BJ (cell line): ENCODE measurements around the gene ST7. TPM values are rescaled to one million over a fixed set of nuclear protein-coding genes. Genes with fewer than 3 reads are reported as not detected.
A peak's percentile ranks its signal among the peaks of the same experiment; 100 is the strongest.

Source experiments
- CTCF ChIA-PET: fragments of 350-600 bp; formaldehyde crosslinking; extraction: SDS; loops from one replicate; lab custom pipeline; 2021; ENCODE audit warnings: antibody characterized with exemption, inconsistent platforms; lab: Yijun Ruan, JAX
- POLR2A ChIA-PET: fragments of 300-600 bp; sonication (Branson Sonifier 250); formaldehyde crosslinking; extraction: SDS; loops from one replicate; lab custom pipeline; 2021; ENCODE audit warnings: antibody characterized with exemption; lab: Charles Lee
- DNase-seq: peaks from one replicate; pipeline ENCODE4 v3.0.0-alpha.2; 2011; ENCODE audit warnings: low read depth
- H3K27me3 ChIP-seq: 2 replicates; pipeline ENCODE4 v1.6.0; 2011; ENCODE audit warnings: low read length; ENCODE audit not compliant: control insufficient read depth, insufficient read depth
- H3K36me3 ChIP-seq: 2 replicates; pipeline ENCODE4 v1.5.1; 2011; ENCODE audit warnings: low read length; ENCODE audit not compliant: control insufficient read depth, insufficient read depth
- H3K4me3 ChIP-seq: 2 replicates; pipeline ENCODE4 v1.5.1; 2011; ENCODE audit warnings: low read depth, mild to moderate bottlenecking, control low read depth, low read length
- polyA plus RNA-seq: library from polyadenylated mRNA; depleted of rRNA; stranded (reverse); fragments of >200 nt; gene quantifications from 2 replicates; pipeline ENCODE4 v1.2.3, GENCODE V29; 2011
- TF ChIP-seq, protein P1 (sequence below): IDR thresholded peaks from 2 replicates; pipeline ENCODE4 v1.5.1; 2011; ENCODE audit warnings: low read depth, mild to moderate bottlenecking, control low read depth, inconsistent platforms, low read length, moderate library complexity; ENCODE audit not compliant: insufficient read depth

ST7 gene
- polyA plus RNA-seq, 1 experiment: 16.0 TPM

DNA sequence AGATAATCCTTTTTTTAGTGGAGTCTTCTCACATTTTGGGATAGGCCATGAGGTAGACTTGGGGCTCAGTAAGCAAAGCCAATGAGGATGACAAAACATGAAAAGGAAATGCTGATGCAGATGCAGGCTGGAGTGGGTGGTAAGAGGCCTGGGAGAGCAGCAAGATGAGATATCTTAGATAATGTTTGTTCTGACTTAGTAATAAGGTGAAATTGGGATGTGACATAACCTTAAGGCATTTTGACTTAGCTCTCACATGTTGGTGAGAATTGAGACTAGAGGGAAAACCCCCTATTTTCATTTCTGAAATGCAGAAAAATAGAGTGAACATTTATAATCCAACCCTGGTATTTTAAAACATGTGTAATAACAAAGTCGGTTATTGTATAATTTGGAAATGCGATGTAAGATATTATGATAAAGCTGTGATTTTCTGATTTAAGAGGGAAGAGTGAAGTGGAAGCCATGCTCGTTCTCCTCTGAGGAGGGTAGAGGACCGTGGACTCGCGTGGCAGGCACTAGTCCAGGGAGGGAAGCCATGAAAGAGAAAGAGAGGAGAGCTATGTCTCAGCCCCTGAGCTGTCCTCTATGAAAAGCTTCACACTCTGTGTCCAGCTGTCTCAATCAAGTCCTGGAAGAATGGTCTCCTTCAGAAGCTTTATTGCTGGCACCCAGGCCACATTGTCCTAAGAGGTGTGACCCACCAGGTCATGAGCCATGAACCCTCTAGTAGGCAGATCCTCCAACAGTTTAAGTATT lies 57.3 kb downstream of the ST7 start:
- ChIA-PET CTCF (interaction anchor here (1.0 to 4.2 kb wide), 2 partner anchors 9 to 24 kb away, joined by 4 to 16 read pairs; no protein-coding TSS in a partner anchor), POLR2A (no interaction called here)
- no peak for DNase-seq
- Histone ChIP-seq H3K27me3 (no peaks in the 10 kb centered on the region), H3K4me3 (no peak overlapping the region), H3K36me3 (no peaks in the 10 kb centered on the region)
- TF ChIP-seq, protein P1, sequence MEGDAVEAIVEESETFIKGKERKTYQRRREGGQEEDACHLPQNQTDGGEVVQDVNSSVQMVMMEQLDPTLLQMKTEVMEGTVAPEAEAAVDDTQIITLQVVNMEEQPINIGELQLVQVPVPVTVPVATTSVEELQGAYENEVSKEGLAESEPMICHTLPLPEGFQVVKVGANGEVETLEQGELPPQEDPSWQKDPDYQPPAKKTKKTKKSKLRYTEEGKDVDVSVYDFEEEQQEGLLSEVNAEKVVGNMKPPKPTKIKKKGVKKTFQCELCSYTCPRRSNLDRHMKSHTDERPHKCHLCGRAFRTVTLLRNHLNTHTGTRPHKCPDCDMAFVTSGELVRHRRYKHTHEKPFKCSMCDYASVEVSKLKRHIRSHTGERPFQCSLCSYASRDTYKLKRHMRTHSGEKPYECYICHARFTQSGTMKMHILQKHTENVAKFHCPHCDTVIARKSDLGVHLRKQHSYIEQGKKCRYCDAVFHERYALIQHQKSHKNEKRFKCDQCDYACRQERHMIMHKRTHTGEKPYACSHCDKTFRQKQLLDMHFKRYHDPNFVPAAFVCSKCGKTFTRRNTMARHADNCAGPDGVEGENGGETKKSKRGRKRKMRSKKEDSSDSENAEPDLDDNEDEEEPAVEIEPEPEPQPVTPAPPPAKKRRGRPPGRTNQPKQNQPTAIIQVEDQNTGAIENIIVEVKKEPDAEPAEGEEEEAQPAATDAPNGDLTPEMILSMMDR: no peak

DNA sequence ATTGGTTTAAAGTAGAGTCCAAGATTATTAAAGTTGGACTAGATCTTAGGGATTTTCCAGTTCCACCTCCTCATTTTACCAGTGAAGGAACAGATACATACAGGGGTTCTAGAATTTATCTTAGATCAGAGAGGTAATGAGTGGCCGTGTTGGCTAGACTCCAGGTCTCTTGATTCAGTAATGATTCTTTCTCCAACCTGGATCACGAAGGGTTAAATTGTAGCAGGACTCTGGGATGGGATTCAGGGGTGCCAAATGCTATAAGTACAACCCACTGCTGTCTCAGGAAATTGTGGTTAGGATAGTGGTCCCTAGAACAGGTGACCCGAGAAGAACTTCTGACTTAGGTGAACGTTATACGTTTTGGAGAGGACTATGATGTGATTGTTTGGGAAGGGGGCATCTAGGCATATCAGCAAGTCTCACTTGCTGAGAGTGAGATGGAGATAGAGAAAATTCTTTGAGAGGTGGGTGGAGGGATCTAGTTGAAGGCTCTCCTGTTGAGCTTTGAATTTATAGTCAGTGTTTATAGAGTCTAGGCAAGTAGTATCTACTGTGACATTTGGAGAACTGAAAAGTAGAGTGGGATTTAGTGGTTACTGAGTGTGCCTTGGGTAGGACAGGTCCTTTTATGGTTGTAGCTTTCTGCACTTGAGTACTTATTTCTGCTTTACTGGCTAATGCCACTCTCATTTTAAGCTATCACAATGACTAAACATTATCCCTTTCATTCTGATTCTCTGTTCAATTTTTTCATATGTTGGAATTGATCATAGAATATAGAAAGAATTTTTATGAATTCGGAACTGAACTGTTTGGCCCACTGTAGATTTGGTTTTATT lies 58.3 kb downstream of the ST7 start:
- TF ChIP-seq, protein P1: no peak
- H3K4me3 ChIP-seq: no peak overlapping the region
- ChIA-PET POLR2A (interaction anchor here (0.7 kb wide), 1 partner anchor 17 kb away, joined by 3 read pairs; no protein-coding TSS in a partner anchor), CTCF (interaction anchor here (0.8 to 4.2 kb wide), 3 partner anchors 25 to 124 kb away, joined by 3 to 16 read pairs (median 4); no protein-coding TSS in a partner anchor)
- H3K27me3 ChIP-seq: no peaks in the 10 kb centered on the region
- H3K36me3 ChIP-seq: no peaks in the 10 kb centered on the region
- no peak for DNase-seq

DNA sequence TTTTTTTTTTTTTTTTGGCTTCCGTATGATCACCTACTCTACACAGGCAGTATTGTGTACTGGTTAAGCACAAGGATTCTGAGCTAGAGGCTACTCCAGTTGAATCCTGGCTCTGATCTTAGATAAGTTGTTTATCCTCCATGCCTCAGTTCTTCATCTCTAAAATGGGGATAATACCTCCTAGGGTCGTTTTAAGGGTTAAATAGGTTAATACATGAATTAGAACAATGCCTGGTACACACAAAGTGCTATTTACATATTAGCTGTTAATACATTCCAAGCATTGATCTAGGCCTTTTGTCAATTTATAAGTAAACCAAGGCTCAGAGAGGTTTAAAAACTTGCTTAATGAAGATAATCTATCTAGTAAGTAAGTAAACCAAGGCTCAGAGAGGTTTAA lies 59.0 kb downstream of the ST7 start:
- TF ChIP-seq, protein P1: no peak
- Histone ChIP-seq H3K4me3 (no peak overlapping the region), H3K27me3 (no peaks in the 10 kb centered on the region), H3K36me3 (no peaks in the 10 kb centered on the region)
- ChIA-PET POLR2A (interaction anchor here (0.7 kb wide), 1 partner anchor 18 kb away, joined by 3 read pairs; no protein-coding TSS in a partner anchor), CTCF (interaction anchor here (0.8 to 4.2 kb wide), 3 partner anchors 26 to 124 kb away, joined by 3 to 16 read pairs (median 4); no protein-coding TSS in a partner anchor)
- DNase-seq: no peak

DNA sequence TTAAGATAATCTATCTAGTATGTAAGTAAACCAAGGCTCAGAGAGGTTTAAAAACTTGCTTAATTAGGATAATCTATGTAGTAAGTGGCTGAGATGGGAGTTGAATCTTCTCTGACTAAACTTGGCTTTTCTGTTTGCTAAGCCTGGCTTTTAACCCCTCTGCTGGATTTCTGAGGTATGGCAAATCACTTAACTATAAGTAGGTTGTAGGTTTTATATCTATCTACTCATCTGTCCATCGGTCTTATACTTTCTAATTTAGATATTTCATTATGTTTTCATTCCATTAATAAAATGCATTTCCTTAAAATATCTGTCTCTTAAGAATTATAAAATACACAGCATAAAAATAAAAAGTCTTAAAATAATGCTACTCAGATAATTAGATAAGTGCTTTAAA lies 59.4 kb downstream of the ST7 start:
- H3K27me3 ChIP-seq: no peaks in the 10 kb centered on the region
- POLR2A ChIA-PET: interaction anchor here (0.7 kb wide), 1 partner anchor 18 kb away, joined by 3 read pairs; no protein-coding TSS in a partner anchor
- CTCF ChIA-PET: interaction anchor here (4.2 kb wide), 1 partner anchor 26 kb away, joined by 16 read pairs; no protein-coding TSS in a partner anchor

More for the DNA sequence above, 59.4 kb downstream of the ST7 start:
- no peak overlapping the region for H3K4me3 ChIP-seq
- DNase-seq: no peak
- TF ChIP-seq, protein P1: peak; percentile 42
- H3K36me3 ChIP-seq: no peaks in the 10 kb centered on the region
